OCI-LY1 (cell line): ENCODE data around the gene RYK.

Experiments
- EZH2 ChIP-seq: fragments of 200-600 bp; sonication (generic), shearing (Covaris generic); IDR thresholded peaks from 2 replicates; pipeline ENCODE4 v1.8.0; 2017; ENCODE audit warnings: borderline replicate concordance, mixed run types, mild to moderate bottlenecking, antibody characterized with exemption, low read length, moderate library complexity, mixed read lengths
- TF ChIP-seq, protein P1 (sequence below): fragments of 200-600 bp; sonication (generic), shearing (Covaris generic); IDR thresholded peaks from 2 replicates; pipeline ENCODE4 v1.5.1; 2017; ENCODE audit warnings: mild to moderate bottlenecking, antibody characterized with exemption, low read length, moderate library complexity, mixed read lengths

GRCh38 chr3:134252766-134253165 is 2.1 kb upstream of the RYK start:
- TF ChIP-seq, protein P1, sequence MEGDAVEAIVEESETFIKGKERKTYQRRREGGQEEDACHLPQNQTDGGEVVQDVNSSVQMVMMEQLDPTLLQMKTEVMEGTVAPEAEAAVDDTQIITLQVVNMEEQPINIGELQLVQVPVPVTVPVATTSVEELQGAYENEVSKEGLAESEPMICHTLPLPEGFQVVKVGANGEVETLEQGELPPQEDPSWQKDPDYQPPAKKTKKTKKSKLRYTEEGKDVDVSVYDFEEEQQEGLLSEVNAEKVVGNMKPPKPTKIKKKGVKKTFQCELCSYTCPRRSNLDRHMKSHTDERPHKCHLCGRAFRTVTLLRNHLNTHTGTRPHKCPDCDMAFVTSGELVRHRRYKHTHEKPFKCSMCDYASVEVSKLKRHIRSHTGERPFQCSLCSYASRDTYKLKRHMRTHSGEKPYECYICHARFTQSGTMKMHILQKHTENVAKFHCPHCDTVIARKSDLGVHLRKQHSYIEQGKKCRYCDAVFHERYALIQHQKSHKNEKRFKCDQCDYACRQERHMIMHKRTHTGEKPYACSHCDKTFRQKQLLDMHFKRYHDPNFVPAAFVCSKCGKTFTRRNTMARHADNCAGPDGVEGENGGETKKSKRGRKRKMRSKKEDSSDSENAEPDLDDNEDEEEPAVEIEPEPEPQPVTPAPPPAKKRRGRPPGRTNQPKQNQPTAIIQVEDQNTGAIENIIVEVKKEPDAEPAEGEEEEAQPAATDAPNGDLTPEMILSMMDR: no peak
- no peak for TF ChIP-seq EZH2
